ENCODE measurements around the gene TSPAN9. TPM values are rescaled to one million over a fixed set of nuclear protein-coding genes. Genes with fewer than 3 reads are reported as not detected.

TSPAN9 gene
- polyA plus RNA-seq, 1 donor (not counting 4 experiments of a cell fraction or from before 2014, with no cell fraction given): 27.5 TPM

DNA sequence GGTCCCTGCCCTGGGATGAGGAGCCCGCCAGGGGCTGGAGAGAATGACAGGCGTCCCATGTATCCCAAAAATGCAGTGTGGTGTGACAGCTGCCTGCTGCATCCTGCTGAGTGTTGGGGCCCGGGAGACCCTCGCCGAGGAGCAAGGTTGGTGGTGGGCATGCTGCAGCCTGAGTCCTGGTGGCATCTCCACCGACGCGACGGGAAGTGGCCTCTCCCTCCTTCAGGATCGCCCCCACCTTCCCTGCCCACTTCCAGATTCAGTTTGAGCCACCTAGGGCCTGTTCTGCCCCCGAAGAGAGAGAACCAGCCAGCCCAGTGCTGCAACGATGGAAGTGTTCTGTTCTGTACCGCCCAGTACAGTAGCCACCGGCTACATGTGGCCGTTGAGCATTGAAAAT is 70.1 kb downstream of the TSPAN9 start:
- H2AFZ ChIP-seq (ENCODE audit: control insufficient read depth, low read length): no peak overlapping the region
- H3K79me2 ChIP-seq (ENCODE audit: control insufficient read depth, insufficient read depth, low read length): peaks cover 8% of the 10 kb centered on the region
- H3K27me3 ChIP-seq (ENCODE audit: control insufficient read depth, extremely low read depth, insufficient read depth, low read length): no peaks in the 10 kb centered on the region
- peaks cover 4% of the 10 kb centered on the region for H4K20me1 ChIP-seq (ENCODE audit: control insufficient read depth, extremely low read depth, insufficient read depth, low read length)
- dilution Hi-C loops (cut with MboI; ENCODE audit: extremely low pct_ligation_motif_present, low sequenced_read_pairs): no loop called here
- peaks cover 0 to 4% of the 10 kb centered on the region in 2 experiments for H3K36me3 ChIP-seq (ENCODE audit: control insufficient read depth in 2 of 2, extremely low read depth in 1 of 2, insufficient read depth in 2 of 2, low read length in 2 of 2)
- H3K4me2 ChIP-seq (ENCODE audit: control insufficient read depth, extremely low read depth, insufficient read depth, low read depth, low read length): no peak overlapping the region
- no peak for TF ChIP-seq EZH2 (IDR thresholded peaks at IDR 0.05; ENCODE audit: low read length)
- TF ChIP-seq, protein P1, sequence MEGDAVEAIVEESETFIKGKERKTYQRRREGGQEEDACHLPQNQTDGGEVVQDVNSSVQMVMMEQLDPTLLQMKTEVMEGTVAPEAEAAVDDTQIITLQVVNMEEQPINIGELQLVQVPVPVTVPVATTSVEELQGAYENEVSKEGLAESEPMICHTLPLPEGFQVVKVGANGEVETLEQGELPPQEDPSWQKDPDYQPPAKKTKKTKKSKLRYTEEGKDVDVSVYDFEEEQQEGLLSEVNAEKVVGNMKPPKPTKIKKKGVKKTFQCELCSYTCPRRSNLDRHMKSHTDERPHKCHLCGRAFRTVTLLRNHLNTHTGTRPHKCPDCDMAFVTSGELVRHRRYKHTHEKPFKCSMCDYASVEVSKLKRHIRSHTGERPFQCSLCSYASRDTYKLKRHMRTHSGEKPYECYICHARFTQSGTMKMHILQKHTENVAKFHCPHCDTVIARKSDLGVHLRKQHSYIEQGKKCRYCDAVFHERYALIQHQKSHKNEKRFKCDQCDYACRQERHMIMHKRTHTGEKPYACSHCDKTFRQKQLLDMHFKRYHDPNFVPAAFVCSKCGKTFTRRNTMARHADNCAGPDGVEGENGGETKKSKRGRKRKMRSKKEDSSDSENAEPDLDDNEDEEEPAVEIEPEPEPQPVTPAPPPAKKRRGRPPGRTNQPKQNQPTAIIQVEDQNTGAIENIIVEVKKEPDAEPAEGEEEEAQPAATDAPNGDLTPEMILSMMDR (optimal IDR thresholded peaks at IDR 0.05 in 1 of 3, IDR thresholded peaks at IDR 0.05 in 1 of 3, conservative IDR thresholded peaks at IDR 0.05 in 1 of 3; ENCODE audit: extremely low read depth in 1 of 3, insufficient read depth in 2 of 3, low read length in 3 of 3): no peak
- peaks cover 4% of the 10 kb centered on the region for H3K4me1 ChIP-seq (ENCODE audit: control insufficient read depth, extremely low read depth, insufficient read depth, low read length)
- DNase-seq (ENCODE audit: low read depth, low spot score) (no peak), FAIRE-seq (no peak)
- H3K9me1 ChIP-seq (ENCODE audit: control insufficient read depth, extremely low read depth, insufficient read depth, low read length): no peaks in the 10 kb centered on the region
- H3K27ac ChIP-seq (ENCODE audit: control insufficient read depth, insufficient read depth, low read length): no peak overlapping the region
- H3K9ac ChIP-seq (ENCODE audit: control insufficient read depth, extremely low read depth, insufficient read depth, low read length): no peak overlapping the region
- H3K4me3 ChIP-seq (ENCODE audit: control insufficient read depth in 2 of 3, extremely low read depth in 1 of 3, insufficient read depth in 2 of 3, low read depth in 1 of 3, low read length in 3 of 3): no peak overlapping the region
- H3K9me3 ChIP-seq (ENCODE audit: control insufficient read depth, low read depth, low read length): no peaks in the 10 kb centered on the region

DNA sequence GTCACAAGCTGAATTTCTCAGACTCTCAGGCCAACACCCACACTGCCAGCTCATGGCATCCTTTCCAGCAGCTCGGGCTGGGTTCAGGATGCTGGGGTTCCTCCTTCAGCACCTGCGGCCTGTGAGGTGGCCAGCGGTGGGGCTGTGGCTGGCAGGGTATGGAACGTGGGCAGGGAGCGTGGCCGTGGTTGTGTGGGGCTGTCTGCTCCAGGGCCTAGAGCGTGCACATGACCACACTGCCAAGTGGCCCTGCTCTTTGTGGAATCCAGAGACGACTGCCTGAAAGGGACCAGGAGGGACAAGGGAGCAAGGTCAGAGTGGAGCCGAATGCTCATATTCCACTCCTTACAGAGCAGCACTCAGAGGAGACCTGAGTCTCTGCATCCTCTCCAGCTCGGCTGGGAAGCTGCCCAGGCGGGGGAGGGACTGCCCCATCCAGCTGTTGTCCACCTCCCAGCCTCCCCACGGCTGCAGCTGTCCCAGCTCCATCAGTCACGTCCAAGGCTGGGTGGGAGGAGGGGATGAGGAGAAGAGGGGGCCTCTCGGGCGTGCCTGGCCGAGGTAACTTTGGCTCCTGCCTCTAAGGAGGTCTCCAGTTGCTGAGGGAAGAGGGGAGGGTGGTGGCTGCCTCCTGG is 71.3 kb downstream of the TSPAN9 start:
- TF ChIP-seq EZH2 (IDR thresholded peaks at IDR 0.05; ENCODE audit: low read length): no peak
- TF ChIP-seq, protein P1 (optimal IDR thresholded peaks at IDR 0.05 in 1 of 3, IDR thresholded peaks at IDR 0.05 in 1 of 3, conservative IDR thresholded peaks at IDR 0.05 in 1 of 3; ENCODE audit: extremely low read depth in 1 of 3, insufficient read depth in 2 of 3, low read length in 3 of 3): no peak
- H3K9me1 ChIP-seq (ENCODE audit: control insufficient read depth, extremely low read depth, insufficient read depth, low read length): no peaks in the 10 kb centered on the region
- FAIRE-seq: no peak

More for the DNA sequence above, 71.3 kb downstream of the TSPAN9 start:
- DNase-seq (ENCODE audit: low read depth, low spot score): no peak
- H3K27ac ChIP-seq (ENCODE audit: control insufficient read depth, insufficient read depth, low read length): no peak overlapping the region
- peaks cover 4% of the 10 kb centered on the region for H3K4me1 ChIP-seq (ENCODE audit: control insufficient read depth, extremely low read depth, insufficient read depth, low read length)
- H4K20me1 ChIP-seq (ENCODE audit: control insufficient read depth, extremely low read depth, insufficient read depth, low read length): no peaks in the 10 kb centered on the region
- no peak overlapping the region for H3K4me2 ChIP-seq (ENCODE audit: control insufficient read depth, extremely low read depth, insufficient read depth, low read depth, low read length)
- H3K9me3 ChIP-seq (ENCODE audit: control insufficient read depth, low read depth, low read length): no peaks in the 10 kb centered on the region
- dilution Hi-C loops (cut with MboI; ENCODE audit: extremely low pct_ligation_motif_present, low sequenced_read_pairs): no loop called here
- no peak overlapping the region for H3K9ac ChIP-seq (ENCODE audit: control insufficient read depth, extremely low read depth, insufficient read depth, low read length)
- H3K27me3 ChIP-seq (ENCODE audit: control insufficient read depth, extremely low read depth, insufficient read depth, low read length): no peaks in the 10 kb centered on the region
- H2AFZ ChIP-seq (ENCODE audit: control insufficient read depth, low read length): no peak overlapping the region
- H3K36me3 ChIP-seq (ENCODE audit: control insufficient read depth in 2 of 2, extremely low read depth in 1 of 2, insufficient read depth in 2 of 2, low read length in 2 of 2): peaks cover 0 to 6% of the 10 kb centered on the region in 2 experiments
- no peak overlapping the region for H3K4me3 ChIP-seq (ENCODE audit: control insufficient read depth in 2 of 3, extremely low read depth in 1 of 3, insufficient read depth in 2 of 3, low read depth in 1 of 3, low read length in 3 of 3)
- H3K79me2 ChIP-seq (ENCODE audit: control insufficient read depth, insufficient read depth, low read length): peaks cover 5% of the 10 kb centered on the region
